LNCAP (cell line): ENCODE results near the gene NUMB.

Experiments used
- TF ChIP-seq, protein P1 (sequence below): fragments of 450-650 bp; IDR thresholded peaks from 2 replicates; pipeline ENCODE4 v1.5.1; 2017; ENCODE audit warnings: mild to moderate bottlenecking

Gene NUMB

DNA sequence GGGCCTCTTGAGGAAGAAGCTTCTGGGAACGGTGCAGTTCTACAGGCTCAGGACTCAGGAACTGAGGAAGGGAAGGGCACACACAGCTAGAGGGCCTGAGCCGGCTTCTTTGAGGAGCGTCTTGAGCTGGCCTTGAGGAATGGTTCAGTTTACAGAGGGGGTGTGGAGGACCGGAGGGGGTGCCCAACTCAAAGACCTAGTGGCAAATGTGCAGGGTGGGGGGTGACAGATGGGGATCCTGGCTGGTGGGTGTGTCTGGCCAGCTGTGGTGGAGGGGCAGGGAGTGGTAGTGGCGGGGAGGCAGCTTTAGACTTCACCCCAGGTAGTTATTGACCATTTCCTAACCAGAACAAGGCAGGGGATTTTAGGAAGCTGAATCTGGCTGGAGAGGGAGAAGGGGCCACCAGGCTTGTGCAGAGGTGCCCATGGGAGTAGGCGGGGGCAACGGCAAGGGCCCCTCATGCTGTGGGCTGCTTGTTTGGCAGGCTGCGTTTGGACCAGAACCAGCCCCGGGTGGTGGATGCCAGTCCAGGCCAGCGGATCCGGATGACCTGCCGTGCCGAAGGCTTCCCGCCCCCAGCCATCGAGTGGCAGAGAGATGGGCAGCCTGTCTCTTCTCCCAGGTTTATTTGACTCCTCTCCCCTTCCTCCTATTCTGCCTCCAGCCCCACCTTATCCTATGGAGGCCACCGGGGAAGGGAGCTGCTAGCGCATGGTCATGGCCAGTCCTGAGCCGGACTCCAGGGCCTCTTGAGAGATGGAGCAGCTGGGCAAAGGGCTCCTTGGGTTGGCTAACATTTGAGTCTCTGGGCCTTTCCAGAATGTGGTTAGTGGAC lies 193.2 kb downstream of the NUMB start:
- TF ChIP-seq, protein P1, sequence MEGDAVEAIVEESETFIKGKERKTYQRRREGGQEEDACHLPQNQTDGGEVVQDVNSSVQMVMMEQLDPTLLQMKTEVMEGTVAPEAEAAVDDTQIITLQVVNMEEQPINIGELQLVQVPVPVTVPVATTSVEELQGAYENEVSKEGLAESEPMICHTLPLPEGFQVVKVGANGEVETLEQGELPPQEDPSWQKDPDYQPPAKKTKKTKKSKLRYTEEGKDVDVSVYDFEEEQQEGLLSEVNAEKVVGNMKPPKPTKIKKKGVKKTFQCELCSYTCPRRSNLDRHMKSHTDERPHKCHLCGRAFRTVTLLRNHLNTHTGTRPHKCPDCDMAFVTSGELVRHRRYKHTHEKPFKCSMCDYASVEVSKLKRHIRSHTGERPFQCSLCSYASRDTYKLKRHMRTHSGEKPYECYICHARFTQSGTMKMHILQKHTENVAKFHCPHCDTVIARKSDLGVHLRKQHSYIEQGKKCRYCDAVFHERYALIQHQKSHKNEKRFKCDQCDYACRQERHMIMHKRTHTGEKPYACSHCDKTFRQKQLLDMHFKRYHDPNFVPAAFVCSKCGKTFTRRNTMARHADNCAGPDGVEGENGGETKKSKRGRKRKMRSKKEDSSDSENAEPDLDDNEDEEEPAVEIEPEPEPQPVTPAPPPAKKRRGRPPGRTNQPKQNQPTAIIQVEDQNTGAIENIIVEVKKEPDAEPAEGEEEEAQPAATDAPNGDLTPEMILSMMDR, result no peak

DNA sequence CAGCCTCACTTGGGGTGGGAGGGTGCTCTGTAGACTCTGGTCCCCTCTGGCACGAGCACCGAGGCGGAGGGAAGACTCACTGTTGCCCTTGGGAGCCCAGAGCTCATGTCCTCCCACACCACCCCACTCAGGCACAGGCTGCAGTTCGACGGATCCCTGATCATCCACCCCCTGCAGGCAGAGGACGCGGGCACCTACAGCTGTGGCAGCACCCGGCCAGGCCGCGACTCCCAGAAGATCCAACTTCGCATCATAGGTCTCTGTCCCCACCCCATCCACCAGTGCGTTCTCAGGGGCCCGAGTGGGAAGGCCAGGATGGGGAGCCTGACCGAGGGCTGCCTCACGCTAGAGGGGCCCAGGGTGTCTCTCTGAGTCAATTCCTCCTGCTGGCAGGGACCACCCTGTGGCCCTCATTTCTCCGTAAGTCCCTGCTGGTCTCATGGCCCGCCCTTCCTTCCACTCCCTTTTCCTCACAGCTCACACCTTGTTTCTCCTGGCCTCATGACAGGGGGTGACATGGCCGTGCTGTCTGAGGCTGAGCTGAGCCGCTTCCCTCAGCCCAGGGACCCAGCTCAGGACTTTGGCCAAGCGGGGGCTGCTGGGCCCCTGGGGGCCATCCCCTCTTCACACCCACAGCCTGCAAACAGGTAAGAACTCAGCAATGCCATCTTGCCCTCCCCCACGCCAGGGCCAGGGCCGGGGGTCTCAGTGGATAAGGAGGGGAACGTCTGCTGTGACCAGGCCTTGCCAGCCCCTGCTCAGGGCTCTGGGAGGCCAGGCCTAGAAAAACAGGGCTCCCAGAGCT lies 194.1 kb downstream of the NUMB start:
- TF ChIP-seq, protein P1, result no peak

- TF ChIP-seq, protein P1, result no peak
Observed at GRCh38 chr14:73263606-73264005, 194.7 kb downstream of the NUMB start.

- TF ChIP-seq, protein P1, result no peak
Observed at GRCh38 chr14:73262427-73263183, 195.7 kb downstream of the NUMB start.

DNA sequence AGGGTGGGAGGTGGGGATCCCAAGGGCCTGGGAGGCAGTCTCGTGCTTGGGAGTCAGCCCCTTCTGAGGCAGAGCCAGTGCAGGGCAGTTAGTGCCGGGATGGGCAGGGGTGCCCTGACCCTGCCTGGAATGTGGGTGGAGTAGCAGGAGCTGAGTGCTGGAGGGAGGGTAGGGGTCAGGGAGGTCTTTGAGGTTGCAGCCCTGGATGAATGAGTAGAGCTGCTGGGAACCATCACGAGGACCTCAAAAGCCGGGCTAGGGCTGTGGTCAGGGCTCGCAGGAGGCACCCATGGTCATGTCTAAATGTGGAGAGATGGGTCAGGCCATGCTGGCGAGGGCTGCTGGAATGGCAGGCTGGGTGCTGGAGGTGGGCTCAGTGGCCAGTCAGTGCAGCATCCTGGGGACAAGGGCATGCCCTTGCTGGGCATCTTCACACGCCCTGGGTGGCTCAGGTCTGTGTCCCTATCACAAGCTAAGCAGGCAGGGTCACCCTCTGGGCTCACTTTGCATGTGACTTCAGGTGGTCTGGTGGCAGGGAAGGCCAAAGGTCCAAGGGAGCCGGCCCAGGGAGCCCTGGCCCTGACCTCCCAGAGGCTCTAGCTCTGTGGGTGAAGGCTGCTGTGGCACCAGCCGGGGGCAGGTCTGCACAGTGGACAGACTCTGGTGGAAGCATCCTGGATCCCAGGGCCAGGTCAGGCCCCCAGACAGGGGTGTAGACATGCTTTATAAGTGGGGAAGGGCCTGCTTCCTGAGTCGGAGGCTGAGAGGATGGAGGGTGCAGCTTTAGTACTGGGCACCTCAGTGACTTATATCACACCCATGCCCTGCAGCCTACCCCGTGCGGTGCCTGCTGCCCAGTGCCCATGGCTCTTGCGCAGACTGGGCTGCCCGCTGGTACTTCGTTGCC lies 196.6 kb downstream of the NUMB start:
- TF ChIP-seq, protein P1, result no peak

- TF ChIP-seq, protein P1, result no peak
Observed at GRCh38 chr14:73261075-73261474, 197.3 kb downstream of the NUMB start.
